ENCODE measurements around the gene CTSL.

CTSL gene

GRCh38 chr9:87770616-87771315 lies 44.8 kb downstream of the CTSL start:
- Histone ChIP-seq H3K36me3 (ENCODE audit: insufficient read depth, low read length) (no peaks in the 10 kb centered on the region), H3K27ac (ENCODE audit: low read depth, low read length) (no peak overlapping the region), H3K9me3 (ENCODE audit: low read length) (no peaks in the 10 kb centered on the region), H3K4me3 (ENCODE audit: low read depth in 1 of 2, low read length in 2 of 2) (no peak overlapping the region), H3K9ac (ENCODE audit: low read length) (no peak overlapping the region), H3K4me1 (ENCODE audit: insufficient read depth, low read length) (no peaks in the 10 kb centered on the region), H3K27me3 (ENCODE audit: control insufficient read depth in 1 of 2, insufficient read depth in 2 of 2, low read length in 2 of 2) (peaks cover 0 to 6% of the 10 kb centered on the region in 2 donors)

GRCh38 chr9:87771316-87772006 lies 45.5 kb downstream of the CTSL start:
- no peaks in the 10 kb centered on the region for H3K4me1 ChIP-seq (ENCODE audit: insufficient read depth, low read length)
- no peak overlapping the region for H3K9ac ChIP-seq (ENCODE audit: low read length)
- H3K27ac ChIP-seq (ENCODE audit: low read depth, low read length): no peak overlapping the region
- no peaks in the 10 kb centered on the region for H3K9me3 ChIP-seq (ENCODE audit: low read length)
- H3K27me3 ChIP-seq (ENCODE audit: control insufficient read depth in 1 of 2, insufficient read depth in 2 of 2, low read length in 2 of 2): peaks cover 0 to 6% of the 10 kb centered on the region in 2 donors
- H3K4me3 ChIP-seq (ENCODE audit: low read depth in 1 of 2, low read length in 2 of 2): no peak overlapping the region
- no peaks in the 10 kb centered on the region for H3K36me3 ChIP-seq (ENCODE audit: insufficient read depth, low read length)

- Histone ChIP-seq H3K9ac (ENCODE audit: low read length) (no peak overlapping the region), H3K9me3 (ENCODE audit: low read length) (no peaks in the 10 kb centered on the region), H3K36me3 (ENCODE audit: insufficient read depth, low read length) (no peaks in the 10 kb centered on the region), H3K27ac (ENCODE audit: low read depth, low read length) (no peak overlapping the region), H3K4me1 (ENCODE audit: insufficient read depth, low read length) (no peaks in the 10 kb centered on the region), H3K27me3 (ENCODE audit: control insufficient read depth in 1 of 2, insufficient read depth in 2 of 2, low read length in 2 of 2) (peaks cover 0 to 3% of the 10 kb centered on the region in 2 donors), H3K4me3 (ENCODE audit: low read depth in 1 of 2, low read length in 2 of 2) (no peak overlapping the region)
Observed at GRCh38 chr9:87776481-87777379, 50.8 kb downstream of the CTSL start.

- no peaks in the 10 kb centered on the region for H3K4me1 ChIP-seq (ENCODE audit: insufficient read depth, low read length)
Observed at GRCh38 chr9:87778996-87779395, 53.1 kb downstream of the CTSL start.

More at GRCh38 chr9:87778996-87779395, 53.1 kb downstream of the CTSL start:
- no peak overlapping the region for H3K27ac ChIP-seq (ENCODE audit: low read depth, low read length)
- no peaks in the 10 kb centered on the region for H3K27me3 ChIP-seq (ENCODE audit: control insufficient read depth in 1 of 2, insufficient read depth in 2 of 2, low read length in 2 of 2)
- no peaks in the 10 kb centered on the region for H3K9me3 ChIP-seq (ENCODE audit: low read length)
- no peak overlapping the region for H3K9ac ChIP-seq (ENCODE audit: low read length)
- H3K4me3 ChIP-seq (ENCODE audit: low read depth in 1 of 2, low read length in 2 of 2): no peak overlapping the region
- no peaks in the 10 kb centered on the region for H3K36me3 ChIP-seq (ENCODE audit: insufficient read depth, low read length)

Measured in muscle layer of colon (tissue), 2 donors.